ENCODE results near the gene CDKN1C.

Gene CDKN1C

DNA sequence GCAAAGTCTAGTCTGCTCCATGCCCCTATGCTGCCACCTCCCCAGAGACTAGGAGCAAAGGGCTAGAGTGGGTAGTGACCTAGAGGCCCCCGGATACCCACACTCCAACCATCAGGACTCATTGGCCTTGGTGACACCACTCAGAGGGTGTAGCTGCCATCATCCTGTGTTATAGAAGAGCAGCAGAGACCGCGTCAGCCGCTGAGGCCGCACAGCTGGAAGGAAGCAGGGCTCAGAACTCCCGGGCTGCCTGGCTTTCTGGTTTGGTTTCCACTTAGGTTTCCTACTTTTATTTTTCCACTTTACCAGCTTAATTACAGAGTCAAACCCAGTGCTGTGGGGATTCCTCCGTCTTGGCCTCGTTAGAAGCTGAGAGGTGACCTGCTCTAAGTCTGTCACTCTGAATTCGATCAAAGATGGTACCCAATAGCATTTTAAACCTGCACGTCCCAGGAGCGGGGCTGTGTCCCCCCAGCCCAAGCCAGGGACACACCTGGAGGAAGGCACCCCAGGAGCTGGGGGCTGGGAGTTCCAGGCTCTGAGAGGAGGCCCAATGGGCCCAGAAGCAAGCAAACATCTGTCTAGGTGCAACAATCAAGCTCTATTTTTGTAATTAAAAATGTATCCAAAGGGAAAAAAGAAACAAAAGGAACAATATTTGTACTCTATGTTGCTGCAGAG, 2.1 kb upstream of the CDKN1C start:
- DNase-seq, result no peak

DNA sequence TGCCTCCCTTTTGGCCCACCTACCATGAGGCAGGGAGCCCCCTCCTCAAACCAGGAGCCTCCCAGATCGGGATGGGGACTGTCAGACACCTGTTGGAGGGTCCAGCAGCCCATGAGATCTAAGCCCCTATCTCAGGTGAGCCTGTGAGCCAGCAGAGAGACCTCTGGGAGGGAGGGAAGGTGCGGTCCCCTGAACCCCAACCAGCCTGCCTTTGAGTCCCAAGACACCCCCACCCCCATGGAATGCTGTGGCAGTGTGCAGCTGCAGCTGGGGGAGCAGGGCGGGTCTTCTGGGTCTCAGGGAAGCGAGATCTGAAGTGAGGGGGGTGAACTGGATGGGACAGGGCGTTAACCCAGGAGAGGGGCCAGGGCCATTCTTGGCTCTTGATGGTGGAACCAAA, 1.4 kb upstream of the CDKN1C start:
- DNase-seq, result no peak

DNA sequence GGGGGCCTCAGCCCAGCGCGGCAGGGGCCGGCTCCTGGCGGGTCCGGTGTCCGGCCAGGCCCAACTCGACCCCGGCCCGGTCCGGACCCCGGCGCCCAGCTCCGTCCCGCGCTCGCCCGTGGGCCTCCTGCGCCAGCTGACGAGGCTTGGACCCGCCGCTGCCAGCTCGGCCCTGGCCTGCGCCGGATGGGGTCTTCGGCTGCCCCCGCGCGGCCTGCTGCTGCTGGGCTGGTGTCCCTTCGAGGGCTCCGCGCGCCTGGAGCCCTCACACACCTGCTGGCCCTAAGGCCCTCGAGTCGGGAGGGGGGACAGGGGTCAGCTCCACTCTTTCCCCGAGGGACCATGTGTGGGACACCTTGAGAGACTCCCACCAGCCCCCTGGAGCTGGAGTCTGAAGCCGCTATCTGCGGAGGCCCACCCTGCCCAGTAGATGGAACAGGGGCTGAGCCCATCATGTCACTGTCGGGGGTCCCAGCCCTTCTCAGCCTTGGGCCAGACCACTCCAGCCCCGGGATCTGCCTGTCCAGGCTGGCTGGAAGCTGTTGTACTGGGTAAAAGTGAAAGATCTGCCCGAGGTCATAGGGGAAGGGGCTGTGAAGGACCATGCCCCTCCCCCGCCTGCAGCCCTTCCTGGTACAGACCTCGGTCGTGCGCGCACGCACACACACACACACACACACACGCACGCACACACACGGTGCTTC, 768 bp upstream of the CDKN1C start:
- no peak for DNase-seq

DNA sequence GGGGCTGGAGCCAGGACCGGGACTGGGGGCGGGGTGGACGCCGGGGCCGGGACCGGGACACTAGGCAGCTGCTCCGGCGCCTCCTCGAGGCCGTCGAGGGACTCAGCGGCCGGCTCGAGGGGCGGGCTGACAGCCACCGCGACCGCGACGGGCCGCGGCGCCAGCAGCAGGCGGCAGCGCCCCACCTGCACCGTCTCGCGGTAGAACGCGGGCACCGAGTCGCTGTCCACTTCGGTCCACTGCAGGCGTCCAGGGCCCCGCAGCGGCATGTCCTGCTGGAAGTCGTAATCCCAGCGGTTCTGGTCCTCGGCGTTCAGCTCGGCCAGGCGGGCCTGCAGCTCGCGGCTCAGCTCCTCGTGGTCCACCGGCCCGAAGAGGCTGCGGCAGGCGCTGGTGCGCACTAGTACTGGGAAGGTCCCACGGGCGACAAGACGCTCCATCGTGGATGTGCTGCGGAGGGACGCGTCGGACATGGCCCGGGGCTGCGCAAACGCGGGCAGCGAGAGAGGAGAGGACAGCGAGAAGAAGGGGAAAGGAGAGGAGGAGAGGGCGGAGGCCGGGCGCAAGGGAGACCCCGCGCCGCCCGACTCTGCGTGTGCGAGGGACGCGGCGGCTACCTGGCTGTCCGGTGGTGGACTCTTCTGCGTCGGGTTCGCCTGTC, 428 bp downstream of the CDKN1C start:
- no peak for DNase-seq

DNA sequence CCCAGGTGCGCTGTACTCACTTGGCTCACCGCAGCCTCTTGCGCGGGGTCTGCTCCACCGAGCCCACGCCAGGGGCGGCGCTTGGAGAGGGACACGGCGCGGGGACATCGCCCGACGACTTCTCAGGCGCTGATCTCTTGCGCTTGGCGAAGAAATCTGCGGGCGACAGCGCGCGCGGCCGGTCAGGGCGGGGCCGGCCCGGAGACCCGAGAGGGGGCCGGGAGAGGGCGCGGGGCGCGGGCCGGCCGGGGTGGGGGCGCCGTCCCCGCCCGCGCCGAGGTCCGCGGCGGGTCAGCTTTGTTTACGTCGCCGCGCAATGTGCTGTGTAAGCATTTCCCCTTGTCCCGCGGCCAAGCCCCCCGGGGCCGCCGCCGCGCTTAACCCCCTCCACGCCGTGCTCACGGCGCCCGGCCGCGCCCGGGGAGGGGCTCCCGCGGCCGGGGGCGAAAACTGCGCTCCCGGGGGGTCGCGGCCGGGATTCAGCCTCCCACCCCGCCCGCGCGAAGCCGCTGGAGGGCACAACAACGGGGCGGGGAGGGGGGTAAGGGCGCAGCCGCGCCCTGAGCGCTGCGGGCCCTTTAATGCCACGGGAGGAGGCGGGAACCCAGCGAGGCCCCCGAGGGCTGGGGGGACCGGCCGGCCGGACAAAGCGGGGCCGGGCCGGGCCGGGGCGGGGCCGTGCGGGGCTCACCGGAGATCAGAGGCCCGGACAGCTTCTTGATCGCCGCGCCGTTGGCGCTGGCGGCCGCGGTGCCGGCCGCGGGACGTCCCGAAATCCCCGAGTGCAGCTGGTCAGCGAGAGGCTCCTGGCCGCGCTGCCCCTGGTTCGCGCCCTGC, 1.4 kb downstream of the CDKN1C start:
- DNase-seq, result no peak

DNA sequence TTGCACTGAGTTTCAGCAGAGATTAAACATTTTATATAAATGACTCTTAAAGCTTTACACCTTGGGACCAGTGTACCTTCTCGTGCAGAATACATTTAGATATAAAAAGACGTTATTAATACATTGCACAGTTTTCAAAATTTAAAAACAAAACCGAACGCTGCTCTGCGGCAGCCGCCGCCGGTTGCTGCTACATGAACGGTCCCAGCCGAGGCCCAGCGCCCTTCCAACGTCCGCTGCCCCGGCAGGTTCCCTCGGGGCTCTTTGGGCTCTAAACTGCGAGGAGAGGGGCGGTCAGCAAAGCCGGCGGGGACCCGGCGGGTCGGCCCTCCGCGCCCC, 2.0 kb downstream of the CDKN1C start:
- no peak for DNase-seq

DNA sequence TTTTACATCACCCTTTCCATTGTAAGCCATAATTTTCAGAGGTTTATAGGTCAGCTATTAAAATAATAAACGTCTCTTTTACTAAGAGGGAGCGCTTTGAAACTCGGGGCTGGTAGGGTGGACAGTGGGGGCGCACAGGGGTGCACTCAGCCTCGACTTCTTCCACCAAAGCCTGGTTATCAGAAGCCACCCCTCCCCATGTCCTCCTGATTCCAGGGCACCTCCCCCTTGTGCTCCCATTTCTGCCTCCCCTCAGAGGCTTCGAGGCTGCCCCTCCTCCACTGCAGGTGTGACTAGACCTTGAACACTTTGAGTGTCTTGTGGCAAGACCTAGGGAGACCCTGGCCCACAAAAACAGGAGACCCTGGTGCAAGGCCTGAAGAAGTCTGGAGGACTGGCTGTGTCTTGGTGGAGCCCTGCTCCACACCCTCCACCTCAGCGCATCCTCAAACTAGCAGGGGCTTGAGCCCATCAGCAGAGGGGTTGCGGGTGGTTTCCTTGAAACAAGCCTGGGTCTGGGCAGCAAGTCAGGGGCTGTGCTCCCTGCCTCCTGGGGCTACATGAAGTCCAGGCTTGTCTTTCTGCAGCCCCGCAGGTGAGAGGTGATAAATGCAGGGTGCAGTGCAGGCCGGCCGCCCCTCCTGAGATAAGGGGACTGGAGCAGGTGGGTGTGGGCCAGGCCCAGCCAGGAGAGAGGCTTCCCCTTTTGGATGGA, 3.0 kb downstream of the CDKN1C start:
- no peak for DNase-seq

DNA sequence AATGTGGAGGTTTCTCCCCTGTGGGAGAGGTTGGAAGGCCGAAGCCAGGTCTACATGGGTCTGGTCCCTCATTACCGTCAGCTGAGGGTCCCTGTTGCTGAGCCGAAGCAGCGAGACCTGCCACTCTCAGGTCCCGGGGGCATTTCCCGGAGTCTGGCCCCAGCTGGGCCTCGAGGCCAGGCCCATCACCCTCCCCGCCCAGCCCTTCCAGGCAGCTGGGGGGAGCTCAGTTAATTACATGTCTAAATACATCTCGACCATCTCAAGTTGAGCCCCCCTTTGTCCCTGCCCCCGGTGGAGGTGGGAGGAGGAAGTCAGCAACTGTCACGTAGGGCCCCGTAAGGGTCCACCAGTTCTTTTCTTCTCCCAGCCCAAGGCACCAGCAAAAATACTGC, 3.6 kb downstream of the CDKN1C start:
- no peak for DNase-seq

DNA sequence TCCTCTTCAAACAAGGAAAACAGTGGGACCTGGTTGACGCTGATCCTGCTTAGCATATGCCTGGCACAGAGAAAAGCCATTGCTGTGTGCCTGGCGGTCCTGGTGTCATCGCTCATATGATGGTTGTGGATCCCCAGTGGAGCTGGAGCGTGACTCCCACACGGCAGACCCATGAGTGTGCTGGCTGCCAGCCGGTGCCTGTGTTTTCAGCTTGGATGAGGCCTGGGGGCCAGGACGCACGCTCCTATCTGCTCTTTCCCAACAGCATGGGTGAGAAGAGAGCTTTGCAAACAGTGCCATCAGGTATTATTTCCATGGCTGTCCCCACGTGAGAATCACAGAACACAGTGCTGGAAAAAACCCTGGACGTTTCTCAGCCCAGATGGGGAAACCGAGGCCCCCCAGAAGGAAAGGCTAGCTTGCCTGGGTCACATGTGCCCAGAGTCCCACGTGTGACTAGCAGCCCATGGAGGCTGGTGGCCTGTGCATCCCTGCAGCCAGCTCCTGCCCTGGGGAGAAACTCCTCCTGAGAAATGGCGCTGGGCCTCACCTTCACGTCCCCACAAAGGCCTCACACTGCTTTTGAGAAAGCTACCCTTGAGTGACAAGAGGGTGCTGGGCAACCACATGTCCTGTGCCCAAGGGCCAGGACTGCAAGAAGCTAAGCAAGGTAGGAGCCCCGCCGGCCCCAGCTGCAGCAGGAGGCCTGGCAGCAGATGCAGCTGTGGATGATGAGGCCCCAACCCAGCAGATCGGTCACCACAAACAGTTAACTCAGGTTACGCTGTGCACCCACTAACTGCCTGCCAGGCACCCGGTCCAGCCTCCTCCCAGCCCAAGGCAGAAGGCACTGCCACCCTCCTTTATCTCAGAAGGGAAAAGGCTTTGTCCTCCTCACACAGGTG, 4.2 kb downstream of the CDKN1C start:
- DNase-seq, result no peak

DNA sequence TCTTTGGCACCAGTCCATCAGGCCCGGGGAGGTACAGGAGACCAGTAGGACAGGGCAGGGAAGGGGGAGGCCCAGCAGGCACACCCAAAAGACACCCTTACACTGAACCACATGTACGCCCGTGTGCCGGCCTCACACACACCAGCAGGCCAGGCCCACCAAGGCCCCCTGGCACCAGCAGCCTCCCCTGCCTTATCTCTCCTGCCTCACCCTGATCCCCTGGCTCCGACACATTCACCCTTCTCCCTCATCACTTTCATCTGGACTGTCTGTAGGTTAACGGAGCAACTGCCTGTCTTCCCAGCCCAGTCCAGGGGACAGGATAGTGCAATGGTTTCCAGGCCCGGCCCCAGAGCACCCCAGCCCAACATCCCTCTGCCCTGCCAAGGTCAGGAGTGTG, 4.9 kb downstream of the CDKN1C start:
- DNase-seq, result no peak

DNA sequence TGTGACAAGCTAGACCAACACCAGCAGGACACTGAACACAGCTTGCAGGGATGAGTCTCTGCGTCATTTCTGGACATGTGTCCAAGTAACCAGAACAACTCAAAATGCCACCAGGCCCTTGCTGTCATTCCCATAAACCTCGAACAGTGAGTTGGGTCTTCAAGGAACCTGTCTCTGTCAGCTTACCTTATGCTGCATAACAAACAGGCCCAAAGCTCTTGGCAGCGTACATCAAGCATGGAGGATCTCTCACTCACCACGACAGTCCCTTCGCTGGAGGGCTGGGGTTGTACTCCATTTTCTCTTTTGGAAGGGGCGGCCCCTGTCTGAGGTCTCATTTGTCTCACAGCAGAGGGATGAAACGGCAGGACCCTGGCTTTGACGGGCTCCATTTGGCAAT, 6.8 kb downstream of the CDKN1C start:
- no peak for DNase-seq

DNA sequence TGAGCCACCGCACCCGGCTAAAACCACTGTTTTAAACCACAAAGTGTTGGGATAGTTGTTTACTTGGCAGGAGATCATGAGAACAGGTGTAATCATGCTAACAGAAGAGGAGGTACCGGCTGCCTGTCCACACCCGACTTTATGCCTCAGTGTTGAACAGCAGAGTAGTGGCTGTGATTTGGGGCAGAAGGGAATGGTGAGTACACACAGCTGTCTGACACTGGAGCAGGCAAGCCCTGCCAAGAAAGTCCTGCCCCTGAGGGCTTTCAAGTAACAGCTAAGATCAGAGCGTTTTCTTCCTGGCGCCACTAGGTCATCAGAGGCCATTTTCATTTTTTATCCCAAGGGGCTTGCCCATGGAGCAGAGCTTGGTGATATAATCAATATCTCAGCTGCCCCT, 8.1 kb downstream of the CDKN1C start:
- no peak for DNase-seq

DNA sequence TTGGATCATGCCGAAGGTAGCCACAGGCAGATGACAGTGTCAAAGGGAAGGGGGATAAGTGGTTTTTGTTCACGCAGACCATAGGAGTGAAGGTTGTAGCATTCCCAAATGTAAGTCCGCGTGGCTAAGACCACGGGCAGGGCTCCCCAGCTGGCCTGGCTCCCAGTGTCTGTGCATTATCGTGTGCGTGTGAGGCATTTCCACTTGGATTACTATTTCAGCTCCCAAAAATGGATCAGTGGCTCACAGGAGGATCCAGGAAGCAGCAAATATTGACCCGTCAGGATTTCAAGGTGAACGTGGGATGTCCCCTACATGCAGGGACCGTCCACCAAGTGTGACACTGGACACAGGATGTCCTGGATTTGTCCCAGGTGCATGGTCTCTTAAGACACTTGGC, 10.6 kb downstream of the CDKN1C start:
- DNase-seq, result no peak

DNA sequence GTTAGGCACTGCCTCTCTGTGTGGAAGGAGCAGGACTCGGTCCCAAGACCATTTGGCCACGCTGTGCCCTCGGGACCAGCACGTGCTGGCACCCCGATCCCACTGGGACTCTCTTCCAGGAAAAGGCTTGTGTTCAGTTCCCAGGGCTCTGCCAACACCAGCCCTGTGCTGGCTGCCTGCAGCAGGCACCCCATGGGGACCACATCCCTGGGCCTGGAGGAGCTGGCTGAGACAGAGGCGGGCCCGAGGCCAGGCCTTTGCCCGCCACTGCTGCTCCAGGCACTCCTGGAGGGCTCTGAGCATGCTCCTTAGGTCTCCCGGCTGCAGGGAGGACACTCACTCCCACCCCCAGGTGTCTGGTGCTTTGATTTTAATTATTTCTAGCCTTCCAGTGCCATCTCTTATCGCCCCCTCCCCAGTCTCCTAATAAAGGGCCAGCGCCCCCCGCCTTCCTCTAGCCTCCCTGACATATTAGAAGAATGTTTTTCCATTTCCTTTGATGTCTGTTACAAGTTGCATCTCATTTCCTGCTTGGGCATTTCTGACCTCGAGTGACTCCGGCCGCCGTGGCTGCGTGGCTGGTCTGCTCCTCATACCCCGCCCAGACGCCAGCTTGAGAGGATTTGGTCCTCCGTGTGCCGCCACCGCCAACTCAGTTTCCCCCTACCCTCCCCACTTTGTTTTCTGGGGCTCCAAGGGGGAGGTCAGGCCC, 14.4 kb downstream of the CDKN1C start:
- no peak for DNase-seq

DNA sequence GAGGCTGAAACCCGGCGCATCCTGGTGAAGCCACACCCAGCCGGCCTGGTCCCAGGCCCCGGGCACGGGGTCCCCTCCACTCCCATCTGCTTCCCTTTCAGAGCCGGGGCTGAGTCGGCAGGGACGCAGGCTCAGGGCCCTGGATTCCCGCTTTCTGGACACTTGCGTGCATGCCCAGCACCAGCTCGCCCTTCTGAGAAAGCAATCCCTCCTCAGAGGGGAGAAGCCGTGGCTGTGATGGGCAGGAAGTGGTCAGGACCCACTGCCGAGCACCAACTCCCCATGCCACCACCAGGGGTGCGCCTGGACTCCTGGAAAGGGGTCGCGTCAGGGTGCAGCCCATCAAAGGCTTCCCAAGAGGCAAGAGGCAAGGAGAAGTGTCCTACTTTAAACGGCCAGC, 15.1 kb downstream of the CDKN1C start:
- no peak for DNase-seq

DNA sequence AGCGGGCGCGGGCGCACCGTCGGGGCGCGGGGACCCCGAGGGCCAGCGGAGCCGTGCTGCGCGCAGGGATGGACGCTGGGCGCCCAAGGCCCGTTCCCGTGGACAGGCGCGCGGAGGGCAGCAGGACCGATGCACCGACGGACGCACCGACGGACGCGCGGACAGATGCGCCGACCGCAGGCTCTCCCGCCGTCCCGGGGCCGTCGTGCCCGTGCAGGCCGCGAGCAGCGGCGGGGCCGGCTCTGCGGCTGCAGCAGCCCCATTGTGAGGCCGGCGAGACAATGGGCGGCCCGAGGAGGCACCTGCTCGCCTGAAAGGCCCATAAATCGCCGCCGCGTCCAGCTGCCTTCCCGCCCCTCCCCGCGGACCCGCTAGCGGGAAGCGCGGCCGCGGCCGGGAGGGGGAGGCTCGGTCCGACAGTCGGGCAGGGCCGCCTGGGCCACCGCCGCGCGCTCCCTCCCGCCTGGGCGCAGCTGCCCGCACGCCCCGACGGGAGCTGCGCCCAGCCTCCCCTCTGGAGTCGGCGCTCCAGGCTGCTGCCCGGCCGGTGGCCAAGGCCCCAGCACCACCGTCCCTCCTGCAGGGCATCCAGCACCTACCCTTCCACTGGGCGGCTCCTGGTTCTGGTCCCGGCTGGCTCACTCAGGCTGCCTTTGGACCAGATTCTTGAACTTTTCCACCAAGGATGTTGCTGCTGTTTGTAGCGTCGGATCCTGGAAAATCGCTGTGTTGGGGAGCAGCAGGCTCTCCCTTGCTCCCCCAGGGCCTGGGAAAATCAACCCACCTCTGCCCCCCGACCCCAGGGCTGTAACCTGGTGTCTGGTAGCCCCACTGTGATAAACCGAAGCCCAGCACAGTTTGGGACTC, 15.8 kb downstream of the CDKN1C start:
- DNase-seq, result no peak

DNA sequence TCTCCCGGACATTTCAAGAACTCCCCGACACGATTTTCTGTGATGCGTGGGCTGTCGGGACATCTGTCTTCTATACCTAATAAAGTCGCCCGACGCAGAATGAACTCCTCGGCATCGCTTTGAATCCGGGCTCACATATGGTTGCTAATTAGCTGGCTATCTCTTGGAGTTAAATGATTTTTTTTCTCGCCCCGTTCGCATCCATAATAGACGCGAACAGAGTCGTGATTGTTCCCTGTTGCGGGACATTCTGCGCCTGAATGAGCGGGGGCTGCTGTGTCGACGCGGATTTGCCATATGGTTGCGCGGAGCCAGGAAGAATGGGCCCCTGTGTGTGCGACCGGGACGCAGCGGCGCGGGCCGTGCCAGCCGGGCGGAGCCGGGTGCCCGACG, 16.4 kb downstream of the CDKN1C start:
- no peak for DNase-seq

DNA sequence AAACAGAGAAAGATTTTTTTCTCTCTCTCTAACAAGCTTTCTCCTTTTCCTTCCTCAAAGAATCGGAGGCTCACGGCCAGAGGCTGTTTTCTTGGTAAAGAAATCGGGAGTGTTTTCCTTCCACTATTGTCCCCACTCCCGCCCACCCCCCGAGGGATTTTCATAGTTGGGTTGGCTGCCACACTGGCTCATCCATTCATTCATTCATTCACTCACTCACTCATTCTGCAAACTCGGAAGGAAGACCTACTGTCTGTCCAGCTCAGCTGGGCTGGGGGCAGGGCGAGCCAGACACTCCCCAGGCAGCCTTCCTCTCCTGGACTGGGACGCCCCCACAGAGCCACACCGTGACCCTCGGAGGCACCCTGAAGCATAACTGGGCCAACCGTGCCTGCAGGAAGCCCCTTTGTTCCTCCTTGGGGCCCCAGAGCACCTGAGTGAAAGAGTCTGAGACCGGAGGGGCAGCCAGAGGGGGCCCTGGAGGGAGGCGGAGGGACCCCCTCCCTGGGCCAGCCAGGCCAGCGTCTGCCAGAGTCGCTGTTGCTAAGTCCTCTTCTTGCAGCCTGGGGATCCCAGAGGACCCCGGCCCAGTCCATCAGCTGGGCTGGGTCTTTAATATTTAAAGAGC, 17.0 kb downstream of the CDKN1C start:
- no peak for DNase-seq

DNA sequence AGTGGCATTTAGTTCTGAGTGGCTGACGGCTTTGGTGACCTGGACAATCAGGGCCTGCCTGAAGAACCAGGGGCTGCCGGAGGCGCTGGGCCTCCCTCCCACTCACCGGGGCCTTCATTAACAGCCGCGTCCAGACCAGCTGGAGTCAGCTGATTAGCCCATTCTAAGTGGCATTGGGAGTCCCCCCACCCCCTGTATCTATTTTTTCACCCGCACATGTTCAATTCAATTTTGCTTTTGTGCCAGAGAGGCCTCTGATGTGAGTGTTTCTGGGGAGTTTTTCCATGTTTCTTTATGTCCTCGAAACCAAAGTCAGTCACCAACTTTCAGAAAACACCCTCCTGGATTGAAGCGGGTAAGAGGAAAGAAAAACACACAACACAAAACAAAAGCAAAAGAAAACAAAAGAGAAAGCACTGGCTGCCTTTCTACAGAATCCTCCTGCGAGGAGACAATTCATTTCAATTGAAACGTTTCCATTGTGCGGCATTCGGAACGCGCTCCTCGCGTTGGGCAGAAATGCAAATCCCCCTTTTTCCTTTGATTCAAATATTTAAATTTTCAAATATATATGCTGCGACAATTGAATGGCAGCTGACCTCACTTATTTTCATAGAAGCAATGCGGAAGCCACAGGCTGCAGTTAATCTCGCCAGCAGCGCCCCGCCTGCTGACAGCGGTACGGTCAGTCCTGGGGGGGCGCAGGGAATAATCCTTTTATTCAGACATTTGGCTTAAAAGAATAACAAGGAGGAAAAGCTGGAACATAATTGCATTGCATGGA, 17.7 kb downstream of the CDKN1C start:
- no peak for DNase-seq
